GM12801 (cell line): Measurements from ENCODE around the gene SIAH2.

ENCODE experiments used
- CTCF ChIP-seq: IDR thresholded peaks from one replicate; pipeline ENCODE4 v1.5.1; 2011; ENCODE audit warnings: control low read depth; ENCODE audit not compliant: insufficient read length; ENCODE audit errors: extremely low read depth

The SIAH2 gene

GRCh38 chr3:150755902-150756301, 7.1 kb downstream of the SIAH2 start:
- no peak for TF ChIP-seq CTCF

- no peak for TF ChIP-seq CTCF
These were observed 8.1 kb downstream of the SIAH2 start for GRCh38 chr3:150754896-150755295.

- no peak for TF ChIP-seq CTCF
These were observed 11.1 kb downstream of the SIAH2 start for GRCh38 chr3:150751781-150752263.

GRCh38 chr3:150749255-150749654, 13.7 kb downstream of the SIAH2 start:
- TF ChIP-seq CTCF, result no peak

GRCh38 chr3:150748684-150749047, 14.3 kb downstream of the SIAH2 start:
- TF ChIP-seq CTCF, result no peak

- no peak for TF ChIP-seq CTCF
These were observed 14.9 kb downstream of the SIAH2 start for GRCh38 chr3:150747886-150748683.

- no peak for TF ChIP-seq CTCF
These were observed 16.0 kb downstream of the SIAH2 start for GRCh38 chr3:150746791-150747590.
